Measurements from ENCODE around the gene SCNN1A. TPM values are rescaled to one million over a fixed set of nuclear protein-coding genes. Genes with fewer than 3 reads are reported as not detected.
A peak's percentile ranks its signal among the peaks of the same experiment; 100 is the strongest.
"Not testable (repeated sequence)": the region's sequence is repeated elsewhere in the genome, so short reads cannot be mapped to it uniquely, and the experiment has no call there.

Gene SCNN1A
- total RNA-seq, 2 experiments from 2014 or later = 0.49 to 0.58 TPM

GRCh38 chr12:6345319-6346091, 29.9 kb downstream of the SCNN1A start:
- ATAC-seq = peak; percentile 40
- peak overlapping the region; percentile 75 for H3K27ac Mint-ChIP-seq

GRCh38 chr12:6344101-6344660, 31.2 kb downstream of the SCNN1A start:
- not testable (repeated sequence) for H3K27me3 Mint-ChIP-seq; ATAC-seq; H3K36me3 Mint-ChIP-seq; H3K9me3 Mint-ChIP-seq (ENCODE audit: low read depth); H3K27ac Mint-ChIP-seq; H3K4me3 Mint-ChIP-seq; DNase-seq
- H3K4me1 Mint-ChIP-seq = peaks cover 43% of the 10 kb centered on the region
- CTCF ChIA-PET = interaction anchor here (1.1 to 1.5 kb wide), 4 partner anchors 9 to 193 kb away, joined by 3 to 7 read pairs (median 4); no protein-coding TSS in a partner anchor

More at GRCh38 chr12:6345319-6346091, 29.9 kb downstream of the SCNN1A start:
- peaks cover 43% of the 10 kb centered on the region for H3K4me1 Mint-ChIP-seq
- CTCF ChIA-PET = interaction anchor here (0.7 to 3.9 kb wide), 9 partner anchors 10 to 120 kb away, joined by 3 to 25 read pairs (median 7); no protein-coding TSS in a partner anchor
- no peak overlapping the region for H3K4me3 Mint-ChIP-seq
- no peaks in the 10 kb centered on the region for H3K9me3 Mint-ChIP-seq (ENCODE audit: low read depth)
- peak; percentile 65 for DNase-seq
- H3K27me3 Mint-ChIP-seq = no peaks in the 10 kb centered on the region
- H3K36me3 Mint-ChIP-seq = peaks cover 4% of the 10 kb centered on the region

- Mint-ChIP-seq H3K4me1 (peaks cover 43% of the 10 kb centered on the region), H3K27ac (no peak overlapping the region), H3K27me3 (no peaks in the 10 kb centered on the region), H3K9me3 (ENCODE audit: low read depth) (no peaks in the 10 kb centered on the region), H3K36me3 (peaks cover 4% of the 10 kb centered on the region), H3K4me3 (no peak overlapping the region)
- no peak for DNase-seq
- CTCF ChIA-PET = interaction anchor here (1.1 to 1.5 kb wide), 4 partner anchors 8 to 194 kb away, joined by 3 to 7 read pairs (median 4); no protein-coding TSS in a partner anchor
- ATAC-seq = no peak
These were observed 31.8 kb downstream of the SCNN1A start for GRCh38 chr12:6343518-6343917.

GRCh38 chr12:6342140-6342889, 33.0 kb downstream of the SCNN1A start:
- H3K36me3 Mint-ChIP-seq = peaks cover 4% of the 10 kb centered on the region
- no peak overlapping the region for H3K4me3 Mint-ChIP-seq
- ATAC-seq (no peak), DNase-seq (no peak)
- H3K4me1 Mint-ChIP-seq = peaks cover 41% of the 10 kb centered on the region
- no peak overlapping the region for H3K27ac Mint-ChIP-seq
- H3K9me3 Mint-ChIP-seq (ENCODE audit: low read depth) = no peaks in the 10 kb centered on the region
- CTCF ChIA-PET = interaction anchor here (0.7 to 1.7 kb wide), 5 partner anchors 11 to 81 kb away, joined by 3 to 5 read pairs (median 3); no protein-coding TSS in a partner anchor
- no peaks in the 10 kb centered on the region for H3K27me3 Mint-ChIP-seq

- Mint-ChIP-seq H3K4me1 (peaks cover 37% of the 10 kb centered on the region), H3K36me3 (peaks cover 4% of the 10 kb centered on the region), H3K27ac (no peak within 1 kb of the TSS), H3K27me3 (no peaks in the 10 kb centered on the region), H3K4me3 (no peak within 1 kb of the TSS), H3K9me3 (ENCODE audit: low read depth) (no peaks in the 10 kb centered on the region)
- CTCF ChIA-PET = interaction anchor here (0.7 to 5.4 kb wide), 6 partner anchors 10 to 120 kb away, joined by 3 to 22 read pairs (median 4); no protein-coding TSS in a partner anchor
- ATAC-seq = peak; percentile 29
- DNase-seq = peak; percentile 67
These were observed 33.8 kb downstream of the SCNN1A start, which contains the start of gene TNFRSF1A for GRCh38 chr12:6341417-6342139. TNFRSF1A (minus strand) TSS chr12:6342076; CDS start chr12:6341814, 262 bp downstream.

- CTCF ChIA-PET = interaction anchor here (1.0 to 5.4 kb wide), 7 partner anchors 8 to 121 kb away, joined by 3 to 22 read pairs (median 4); no protein-coding TSS in a partner anchor
- DNase-seq (no peak), ATAC-seq (no peak)
- H3K4me3 Mint-ChIP-seq = no peak overlapping the region
- peaks cover 4% of the 10 kb centered on the region for H3K36me3 Mint-ChIP-seq
- no peaks in the 10 kb centered on the region for H3K27me3 Mint-ChIP-seq
- no peak overlapping the region for H3K27ac Mint-ChIP-seq
- H3K9me3 Mint-ChIP-seq (ENCODE audit: low read depth) = no peaks in the 10 kb centered on the region
- H3K4me1 Mint-ChIP-seq = peaks cover 39% of the 10 kb centered on the region
These were observed 34.5 kb downstream of the SCNN1A start for GRCh38 chr12:6340745-6341416.

- DNase-seq (no peak), ATAC-seq (no peak)
- CTCF ChIA-PET = interaction anchor here (0.9 to 5.4 kb wide), 12 partner anchors 9 to 198 kb away, joined by 3 to 22 read pairs (median 4); no protein-coding TSS in a partner anchor
- Mint-ChIP-seq H3K27ac (no peak overlapping the region), H3K27me3 (no peaks in the 10 kb centered on the region), H3K36me3 (peaks cover 4% of the 10 kb centered on the region), H3K4me1 (peaks cover 39% of the 10 kb centered on the region), H3K4me3 (no peak overlapping the region), H3K9me3 (ENCODE audit: low read depth) (no peaks in the 10 kb centered on the region)
These were observed 35.2 kb downstream of the SCNN1A start for GRCh38 chr12:6340032-6340638.

- CTCF ChIA-PET = interaction anchor here (0.6 to 5.4 kb wide), 13 partner anchors 12 to 269 kb away, joined by 3 to 22 read pairs (median 4); partner anchors contain the start of gene GAPDH
- peaks cover 7% of the 10 kb centered on the region for H3K36me3 Mint-ChIP-seq
- DNase-seq (no peak), ATAC-seq (no peak)
- H3K4me1 Mint-ChIP-seq = peaks cover 50% of the 10 kb centered on the region
- H3K27ac Mint-ChIP-seq = no peak overlapping the region
- H3K9me3 Mint-ChIP-seq (ENCODE audit: low read depth) = no peaks in the 10 kb centered on the region
- no peaks in the 10 kb centered on the region for H3K27me3 Mint-ChIP-seq
- no peak overlapping the region for H3K4me3 Mint-ChIP-seq
These were observed 36.4 kb downstream of the SCNN1A start for GRCh38 chr12:6338955-6339354.

- not testable (repeated sequence) for ATAC-seq; H3K27ac Mint-ChIP-seq; H3K9me3 Mint-ChIP-seq (ENCODE audit: low read depth); DNase-seq; H3K4me3 Mint-ChIP-seq; H3K27me3 Mint-ChIP-seq
- peaks cover 51% of the 10 kb centered on the region for H3K4me1 Mint-ChIP-seq
- CTCF ChIA-PET = interaction anchor here (0.6 to 7.2 kb wide), 12 partner anchors 12 to 270 kb away, joined by 3 to 107 read pairs (median 4); partner anchors contain the start of gene GAPDH
- H3K36me3 Mint-ChIP-seq = peaks cover 10% of the 10 kb centered on the region
These were observed 36.8 kb downstream of the SCNN1A start for GRCh38 chr12:6338536-6338935.

- no peaks in the 10 kb centered on the region for H3K27me3 Mint-ChIP-seq
- H3K36me3 Mint-ChIP-seq = peaks cover 15% of the 10 kb centered on the region
- H3K27ac Mint-ChIP-seq = no peak overlapping the region
- H3K4me3 Mint-ChIP-seq = no peak overlapping the region
- DNase-seq (peak; percentile 50), ATAC-seq (no peak)
- CTCF ChIA-PET = interaction anchor here (1.2 to 7.2 kb wide), 4 partner anchors 11 to 197 kb away, joined by 3 to 107 read pairs (median 16); partner anchors contain the start of gene GAPDH
- peaks cover 51% of the 10 kb centered on the region for H3K4me1 Mint-ChIP-seq
- H3K9me3 Mint-ChIP-seq (ENCODE audit: low read depth) = no peaks in the 10 kb centered on the region
These were observed 37.4 kb downstream of the SCNN1A start for GRCh38 chr12:6337958-6338433.
